ENCODE results near the gene TARBP2.

TARBP2 gene

GRCh38 chr12:53516758-53517455, 15.8 kb downstream of the TARBP2 start (continued):
- no peak for TF ChIP-seq PRDM2 (tag by site-specific recombination; IDR thresholded peaks at IDR 0.05; ENCODE audit: borderline replicate concordance)
- TF ChIP-seq HOXD13 (CRISPR knock-in tag; IDR thresholded peaks at IDR 0.05; ENCODE audit: borderline replicate concordance), result no peak
- TF ChIP-seq ZNF561 (tag by site-specific recombination; IDR thresholded peaks at IDR 0.05; ENCODE audit: borderline replicate concordance), result no peak
- no peak for TF ChIP-seq ZNF132 (tag by site-specific recombination; IDR thresholded peaks at IDR 0.05; ENCODE audit: borderline replicate concordance)
- no peak for TF ChIP-seq ZNF221 (tag by site-specific recombination; IDR thresholded peaks at IDR 0.05; ENCODE audit: borderline replicate concordance)
- TF ChIP-seq ZSCAN5A (tag by site-specific recombination; IDR thresholded peaks at IDR 0.05), result no peak
- TF ChIP-seq ZEB2 (tag by site-specific recombination; IDR thresholded peaks at IDR 0.05), result no peak

- Histone ChIP-seq H3K4me1 (ENCODE audit: control insufficient read depth, insufficient read depth, low read length) (no peaks in the 10 kb centered on the region), H3K9me3 (ENCODE audit: control insufficient read depth, insufficient read depth, low read depth, low read length) (no peaks in the 10 kb centered on the region), H3K27ac (ENCODE audit: extremely low read depth, low read depth, low read length) (no peak overlapping the region), H3K4me3 (ENCODE audit: low read depth, low read length) (no peak overlapping the region), H3K36me3 (ENCODE audit: control insufficient read depth in 2 of 2, insufficient read depth in 1 of 2, low read length in 2 of 2) (peaks cover 25 to 78% of the 10 kb centered on the region in 2 experiments)
- ChIA-PET POLR2A (no interaction called here), CTCF (interaction anchor here (2.3 kb wide), 1 partner anchor 10 kb away, joined by 18 read pairs; the partner anchor contains the start of gene NPFF)
- TF ChIP-seq ZNF707 (tag by site-specific recombination; IDR thresholded peaks at IDR 0.05), result no peak
- TF ChIP-seq ZBTB10 (tag by site-specific recombination; IDR thresholded peaks at IDR 0.05), result no peak
- 0 out of 2 replicates have a peak, but pooled peaks have one; percentile 34 for TF ChIP-seq KLF8 (tag by site-specific recombination; IDR thresholded peaks at IDR 0.05)
- TF ChIP-seq ZNF692 (tag by site-specific recombination; IDR thresholded peaks at IDR 0.05), result no peak
- TF ChIP-seq ZNF473 (tag by site-specific recombination; IDR thresholded peaks at IDR 0.05), result no peak
- TF ChIP-seq ZNF394 (tag by site-specific recombination; IDR thresholded peaks at IDR 0.05; ENCODE audit: borderline replicate concordance), result no peak
- TF ChIP-seq ZNF133 (tag by site-specific recombination; IDR thresholded peaks at IDR 0.05), result no peak
- peak; percentile 67; the same call in 1 of the 2 replicates for TF ChIP-seq ZNF10 (tag by site-specific recombination; IDR thresholded peaks at IDR 0.05)
- no peak for TF ChIP-seq ZNF2 (tag by site-specific recombination; IDR thresholded peaks at IDR 0.05)
- TF ChIP-seq HOXC10 (CRISPR knock-in tag; IDR thresholded peaks at IDR 0.05), result no peak
- TF ChIP-seq ZNF660 (tag by site-specific recombination; IDR thresholded peaks at IDR 0.05), result 0 out of 2 replicates have a peak, but pooled peaks have one; percentile 20
- no peak for TF ChIP-seq ZNF580 (tag by site-specific recombination; IDR thresholded peaks at IDR 0.05)
- TF ChIP-seq SP3 (tag by site-specific recombination; IDR thresholded peaks at IDR 0.05), result no peak
- no peak for TF ChIP-seq ZNF521 (tag by site-specific recombination; IDR thresholded peaks at IDR 0.05)
- no peak for TF ChIP-seq ZNF19 (tag by site-specific recombination; IDR thresholded peaks at IDR 0.05; ENCODE audit: low read depth)
- no peak for TF ChIP-seq SCRT1 (tag by site-specific recombination; IDR thresholded peaks at IDR 0.05; ENCODE audit: borderline replicate concordance)
These were observed 17.3 kb downstream of the TARBP2 start for GRCh38 chr12:53518381-53518780.

Data from HEK293 (cell line).